NCI-H2196 (cell line): Measurements from ENCODE around the gene UNKL.

Source experiments
- DNase-seq: peaks from one replicate; lab custom pipeline; 2025; ENCODE audit not compliant: unreplicated experiment; lab: John Stamatoyannopoulos, UW

The UNKL gene

GRCh38 chr16:1313721-1314369, 100.7 kb downstream of the UNKL start:
- DNase-seq = no peak
